ENCODE measurements around the gene GALNT18. TPM values are rescaled to one million over a fixed set of nuclear protein-coding genes. Genes with fewer than 3 reads are reported as not detected.

GALNT18 gene
- polyA plus RNA-seq, 1 donor from 2014 or later = 7.6 TPM

- Histone ChIP-seq H4K20me1 (ENCODE audit: insufficient read depth) (no peaks in the 10 kb centered on the region), H3K36me3 (ENCODE audit: insufficient read depth, low read length) (no peaks in the 10 kb centered on the region), H3K4me2 (ENCODE audit: low read length) (no peak overlapping the region), H2AFZ (ENCODE audit: low read depth, low read length) (no peak overlapping the region), H3K9me2 (ENCODE audit: insufficient read depth, low read length) (no peaks in the 10 kb centered on the region), H3K9me3 (ENCODE audit: low read length) (no peaks in the 10 kb centered on the region), H3K79me2 (replicated peaks; ENCODE audit: insufficient read depth, low read length) (no peaks in the 10 kb centered on the region), H3K27ac (ENCODE audit: low read length) (no peak overlapping the region), H3K4me3 (ENCODE audit: low read length) (no peak overlapping the region), H3K9ac (ENCODE audit: low read length) (no peak overlapping the region), H3F3A (ENCODE audit: insufficient read depth, low read length, poor library complexity, severe bottlenecking) (no peaks in the 10 kb centered on the region), H3K27me3 (ENCODE audit: insufficient read depth, low read depth, low read length) (no peaks in the 10 kb centered on the region)
- TF ChIP-seq REST (IDR thresholded peaks at IDR 0.05; ENCODE audit: borderline replicate concordance) = no peak
These were observed 19.2 kb upstream of the GALNT18 start for GRCh38 chr11:11640996-11641395.

DNA sequence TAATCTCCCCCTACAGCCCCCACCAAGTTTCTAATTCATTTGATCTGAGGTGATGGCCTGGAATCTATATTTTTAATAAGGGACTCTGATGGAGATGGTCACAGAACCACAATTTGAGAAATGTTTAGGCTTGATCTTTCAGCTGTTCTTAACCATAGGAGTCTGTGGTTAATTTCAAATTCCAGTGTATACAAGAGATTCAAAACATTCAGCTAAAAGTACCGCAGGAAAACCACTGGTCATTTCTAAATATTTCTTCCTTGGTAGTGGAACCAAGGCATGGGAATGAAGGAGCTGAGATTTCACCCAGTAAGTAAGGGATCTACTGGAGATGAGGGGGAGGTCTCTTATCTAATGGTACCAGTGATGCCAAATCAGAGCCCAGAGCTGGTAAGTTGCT lies 18.3 kb upstream of the GALNT18 start:
- H3F3A ChIP-seq (ENCODE audit: insufficient read depth, low read length, poor library complexity, severe bottlenecking) = no peaks in the 10 kb centered on the region
- no peak overlapping the region for H3K4me3 ChIP-seq (ENCODE audit: low read length)
- H3K36me3 ChIP-seq (ENCODE audit: insufficient read depth, low read length) = no peaks in the 10 kb centered on the region
- TF ChIP-seq POLR2AphosphoS5 (IDR thresholded peaks at IDR 0.05) (no peak), REST (IDR thresholded peaks at IDR 0.05; ENCODE audit: borderline replicate concordance) (no peak), MXI1 (conservative IDR thresholded peaks at IDR 0.05; ENCODE audit: poor library complexity, severe bottlenecking) (no peak), SMC3 (conservative IDR thresholded peaks at IDR 0.05; ENCODE audit: poor library complexity) (no peak)
- no peaks in the 10 kb centered on the region for H3K27me3 ChIP-seq (ENCODE audit: insufficient read depth, low read depth, low read length)
- H3K9ac ChIP-seq (ENCODE audit: low read length) = no peak overlapping the region
- H3K9me2 ChIP-seq (ENCODE audit: insufficient read depth, low read length) = no peaks in the 10 kb centered on the region
- H3K4me2 ChIP-seq (ENCODE audit: low read length) = no peak overlapping the region
- H3K9me3 ChIP-seq (ENCODE audit: low read length) = no peaks in the 10 kb centered on the region
- H3K79me2 ChIP-seq (replicated peaks; ENCODE audit: insufficient read depth, low read length) = no peaks in the 10 kb centered on the region
- no peak overlapping the region for H3K27ac ChIP-seq (ENCODE audit: low read length)
- no peaks in the 10 kb centered on the region for H4K20me1 ChIP-seq (ENCODE audit: insufficient read depth)
- no peak overlapping the region for H2AFZ ChIP-seq (ENCODE audit: low read depth, low read length)

GRCh38 chr11:11636671-11637070 lies 14.9 kb upstream of the GALNT18 start:
- no peaks in the 10 kb centered on the region for H3K36me3 ChIP-seq (ENCODE audit: insufficient read depth, low read length)
- no peaks in the 10 kb centered on the region for H3K27me3 ChIP-seq (ENCODE audit: insufficient read depth, low read depth, low read length)
- no peak overlapping the region for H3K4me2 ChIP-seq (ENCODE audit: low read length)
- no peak overlapping the region for H3K27ac ChIP-seq (ENCODE audit: low read length)
- H2AFZ ChIP-seq (ENCODE audit: low read depth, low read length) = no peak overlapping the region
- no peaks in the 10 kb centered on the region for H3K9me3 ChIP-seq (ENCODE audit: low read length)
- no peaks in the 10 kb centered on the region for H3F3A ChIP-seq (ENCODE audit: insufficient read depth, low read length, poor library complexity, severe bottlenecking)
- TF ChIP-seq REST (IDR thresholded peaks at IDR 0.05; ENCODE audit: borderline replicate concordance) = no peak
- TF ChIP-seq RAD21 (conservative IDR thresholded peaks at IDR 0.05) = no peak
- TF ChIP-seq MXI1 (conservative IDR thresholded peaks at IDR 0.05; ENCODE audit: poor library complexity, severe bottlenecking) = no peak
- TF ChIP-seq EZH2 (IDR thresholded peaks at IDR 0.05; ENCODE audit: borderline replicate concordance, insufficient read depth, low read length, poor library complexity, severe bottlenecking) = no peak
- no peak for TF ChIP-seq TAF1 (IDR thresholded peaks at IDR 0.05; ENCODE audit: low read depth)
- TF ChIP-seq POLR2AphosphoS5 (IDR thresholded peaks at IDR 0.05) = no peak
- no peak for TF ChIP-seq CTCF (IDR thresholded peaks at IDR 0.05; ENCODE audit: poor library complexity, severe bottlenecking)
- no peak for TF ChIP-seq EP300 (conservative IDR thresholded peaks at IDR 0.05; ENCODE audit: poor library complexity, severe bottlenecking)
- TF ChIP-seq SMC3 (conservative IDR thresholded peaks at IDR 0.05; ENCODE audit: poor library complexity) = no peak
- H3K79me2 ChIP-seq (replicated peaks; ENCODE audit: insufficient read depth, low read length) = no peaks in the 10 kb centered on the region
- no peak overlapping the region for H3K9ac ChIP-seq (ENCODE audit: low read length)
- no peaks in the 10 kb centered on the region for H4K20me1 ChIP-seq (ENCODE audit: insufficient read depth)
- H3K9me2 ChIP-seq (ENCODE audit: insufficient read depth, low read length) = no peaks in the 10 kb centered on the region
- H3K4me3 ChIP-seq (ENCODE audit: low read length) = no peak overlapping the region

Measured in neural cell (in vitro differentiated cells).